ENCODE results near the gene STUM. TPM values are rescaled to one million over a fixed set of nuclear protein-coding genes. Genes with fewer than 3 reads are reported as not detected.

The STUM gene
- total RNA-seq, 6 experiments from 2014 or later: 0.06 to 0.68 (median 0.13) TPM; not detected in 2

- Histone ChIP-seq H3K36me3 (no peaks in the 10 kb centered on the region), H3K4me1 (no peaks in the 10 kb centered on the region), H3K27ac (no peak overlapping the region), H3K27me3 (no peaks in the 10 kb centered on the region), H3K4me3 (no peak overlapping the region), H3K9me3 (no peaks in the 10 kb centered on the region)
- intact Hi-C loops (cut with DNase I): no loop called here
- TF ChIP-seq POLR2A (IDR thresholded peaks at IDR 0.05): no peak
- no peak for TF ChIP-seq CTCF (IDR thresholded peaks at IDR 0.05)
- DNase-seq: no peak
- WGBS (ENCODE audit: insufficient coverage, low coverage, low lambda C conversion rate, missing lambda C conversion rate): 19% methylated on average over 2 of the region's 2 CpGs
- peak; percentile 58 to 86 (median 78) for ATAC-seq
Observed at GRCh38 chr1:226574044-226574443, 25.5 kb downstream of the STUM start.

DNA sequence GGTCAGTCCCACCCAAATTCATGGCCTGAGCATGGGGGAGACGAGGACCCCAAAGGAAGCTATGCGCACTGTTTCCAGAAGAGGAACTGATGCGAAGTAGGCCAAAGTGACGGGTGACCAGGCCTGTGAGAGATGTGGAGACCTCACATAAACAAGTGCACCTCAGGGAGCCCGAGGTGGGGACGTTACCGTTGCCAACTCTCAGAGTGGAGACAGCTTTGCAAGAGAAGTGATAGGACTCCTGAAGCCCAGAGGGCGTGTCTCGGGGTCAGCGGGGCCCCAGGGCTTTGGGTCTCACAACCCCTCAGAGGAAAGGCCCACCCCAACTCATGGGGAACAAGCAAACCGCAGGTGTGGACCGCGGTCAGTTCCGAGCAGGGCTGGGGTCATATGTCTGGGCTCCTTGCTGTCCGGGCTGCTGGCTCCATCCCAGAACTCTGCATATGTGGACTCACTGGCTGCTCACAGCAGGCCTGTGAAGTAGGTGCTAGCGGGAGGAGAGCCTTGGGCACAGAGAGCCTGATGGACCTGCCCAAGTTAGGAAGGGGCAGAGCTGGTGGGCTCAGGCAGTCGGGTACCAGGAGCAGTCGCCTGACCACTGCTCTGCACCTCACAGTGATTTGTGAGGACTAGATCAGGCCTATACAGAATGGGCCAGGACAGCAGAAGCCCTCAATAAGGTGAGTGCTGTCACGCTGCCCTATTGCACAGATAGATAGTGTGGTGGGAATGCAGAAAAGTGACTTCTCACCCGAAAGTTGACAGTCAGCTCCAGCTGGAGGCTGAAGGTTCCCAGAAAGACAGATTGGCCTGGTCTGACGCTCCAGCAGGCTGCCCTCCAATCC, 26.2 kb downstream of the STUM start:
- DNase-seq (no peak), ATAC-seq (no peak)
- Histone ChIP-seq H3K27ac (no peak overlapping the region), H3K27me3 (no peaks in the 10 kb centered on the region), H3K4me1 (no peaks in the 10 kb centered on the region), H3K9me3 (no peaks in the 10 kb centered on the region), H3K36me3 (no peaks in the 10 kb centered on the region), H3K4me3 (no peak overlapping the region)
- no peak for TF ChIP-seq POLR2A (IDR thresholded peaks at IDR 0.05)
- TF ChIP-seq CTCF (IDR thresholded peaks at IDR 0.05): no peak
- 91% methylated on average over 6 of the region's 21 CpGs for WGBS (ENCODE audit: insufficient coverage, low coverage, low lambda C conversion rate, missing lambda C conversion rate)
- intact Hi-C loops (cut with DNase I): no loop called here

GRCh38 chr1:226575436-226575720, 26.8 kb downstream of the STUM start:
- Histone ChIP-seq H3K4me1 (no peaks in the 10 kb centered on the region), H3K27ac (no peak overlapping the region), H3K9me3 (no peaks in the 10 kb centered on the region), H3K36me3 (no peaks in the 10 kb centered on the region), H3K4me3 (no peak overlapping the region), H3K27me3 (no peaks in the 10 kb centered on the region)
- no peak for DNase-seq
- TF ChIP-seq POLR2A (IDR thresholded peaks at IDR 0.05): no peak
- no peak for TF ChIP-seq CTCF (IDR thresholded peaks at IDR 0.05)
- 100% methylated on average over 3 of the region's 4 CpGs for WGBS (ENCODE audit: insufficient coverage, low coverage, low lambda C conversion rate, missing lambda C conversion rate)
- intact Hi-C loops (cut with DNase I): no loop called here
- peak in 1 of 4 donors; percentile 5 for ATAC-seq

- H3K27me3 ChIP-seq: no peaks in the 10 kb centered on the region
- H3K4me1 ChIP-seq: no peaks in the 10 kb centered on the region
- intact Hi-C loops (cut with DNase I): no loop called here
- H3K4me3 ChIP-seq: no peak overlapping the region
- H3K27ac ChIP-seq: no peak overlapping the region
- no peak for TF ChIP-seq POLR2A (IDR thresholded peaks at IDR 0.05)
- 75% methylated on average over 7 of the region's 9 CpGs for WGBS (ENCODE audit: insufficient coverage, low coverage, low lambda C conversion rate, missing lambda C conversion rate)
- H3K36me3 ChIP-seq: no peaks in the 10 kb centered on the region
- no peak for ATAC-seq
- no peaks in the 10 kb centered on the region for H3K9me3 ChIP-seq
- no peak for DNase-seq
Observed at GRCh38 chr1:226575739-226576378, 27.3 kb downstream of the STUM start.

DNA sequence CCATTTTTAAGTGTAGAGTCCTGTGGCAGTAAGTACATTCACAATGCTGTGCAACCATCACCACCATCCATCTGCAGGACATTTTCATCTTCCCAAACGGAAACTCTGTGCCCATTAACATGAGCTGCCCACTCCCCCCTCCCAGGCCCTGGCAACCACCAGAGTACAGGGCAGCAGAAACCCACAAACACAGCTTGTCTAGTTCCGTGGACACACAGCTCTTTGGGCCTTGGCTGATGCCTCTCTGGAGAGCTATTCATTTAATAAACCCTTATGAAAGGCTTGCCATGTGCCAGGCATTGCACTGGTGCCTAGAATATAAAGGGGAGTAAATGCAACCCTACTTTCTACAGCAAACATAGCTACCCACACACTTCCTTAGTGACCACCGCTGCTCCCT, 28.0 kb downstream of the STUM start:
- TF ChIP-seq POLR2A (IDR thresholded peaks at IDR 0.05) (no peak), CTCF (IDR thresholded peaks at IDR 0.05) (no peak)
- DNase-seq (no peak), ATAC-seq (no peak)
- Histone ChIP-seq H3K27ac (no peak overlapping the region), H3K27me3 (no peaks in the 10 kb centered on the region), H3K4me3 (no peak overlapping the region), H3K36me3 (no peaks in the 10 kb centered on the region), H3K9me3 (no peaks in the 10 kb centered on the region), H3K4me1 (no peaks in the 10 kb centered on the region)
- intact Hi-C loops (cut with DNase I): no loop called here
- 69% methylated on average over 3 of the region's 3 CpGs for WGBS (ENCODE audit: insufficient coverage, low coverage, low lambda C conversion rate, missing lambda C conversion rate)

Measured in right lobe of liver (tissue), 6 donors.